Keratinocyte (primary cell): ENCODE results near the gene MACROH2A1. TPM values are rescaled to one million over a fixed set of nuclear protein-coding genes. Genes with fewer than 3 reads are reported as not detected.

Experiments
- DNase-seq: peaks from one replicate; pipeline ENCODE4 v3.0.0-alpha.2; 2011; ENCODE audit warnings: low read depth, missing footprints, low spot score
- FAIRE-seq: peaks from 2 replicates; lab custom pipeline; 2011; peaks lifted over from hg19 to GRCh38; lab: Jason Lieb, UNC
- H2AFZ ChIP-seq: 2 replicates; pipeline ENCODE4 v1.6.0; 2012; ENCODE audit warnings: low read length, control low read depth, inconsistent platforms; ENCODE audit not compliant: control insufficient read depth
- H3K27ac ChIP-seq: 2 replicates; pipeline ENCODE4 v1.5.1; 2011; ENCODE audit warnings: low read length; ENCODE audit not compliant: control insufficient read depth, insufficient read depth
- H3K27me3 ChIP-seq: 3 replicates; pipeline ENCODE4 v1.6.0; 2011; ENCODE audit warnings: low read length; ENCODE audit not compliant: control insufficient read depth, insufficient read depth; ENCODE audit errors: extremely low read depth
- H3K36me3 ChIP-seq, 2 experiments: 2 replicates in 1 of 2; 3 replicates in 1 of 2; pipeline ENCODE4 v1.5.1; 2011; ENCODE audit warnings: low read length in 2 of 2, mild to moderate bottlenecking in 1 of 2; ENCODE audit not compliant: control insufficient read depth in 2 of 2, insufficient read depth in 2 of 2; ENCODE audit errors: extremely low read depth in 1 of 2
- H3K4me1 ChIP-seq: 3 replicates; pipeline ENCODE4 v1.5.1; 2011; ENCODE audit warnings: low read length; ENCODE audit not compliant: control insufficient read depth, insufficient read depth; ENCODE audit errors: extremely low read depth
- H3K4me2 ChIP-seq: 3 replicates; pipeline ENCODE4 v1.6.0; 2011; ENCODE audit warnings: low read depth, low read length; ENCODE audit not compliant: control insufficient read depth, insufficient read depth; ENCODE audit errors: extremely low read depth
- H3K4me3 ChIP-seq, 3 experiments: fragments of 200-600 bp in 1 of 3; sonication (generic) in 1 of 3; 2 replicates in 2 of 3; 3 replicates in 1 of 3; pipeline ENCODE4 v1.5.1; 2011 to 2016; ENCODE audit warnings: low read length in 3 of 3, mild to moderate bottlenecking in 3 of 3, control low read depth in 2 of 3, inconsistent platforms in 1 of 3, low read depth in 1 of 3, mixed read lengths in 1 of 3, mixed run types in 1 of 3, moderate library complexity in 1 of 3; ENCODE audit not compliant: control insufficient read depth in 2 of 3, insufficient read depth in 2 of 3; ENCODE audit errors: extremely low read depth in 1 of 3
- H3K79me2 ChIP-seq: 2 replicates; pipeline ENCODE4 v1.6.0; 2012; ENCODE audit warnings: low read length; ENCODE audit not compliant: control insufficient read depth, insufficient read depth
- H3K9ac ChIP-seq: 3 replicates; pipeline ENCODE4 v1.6.0; 2011; ENCODE audit warnings: low read length; ENCODE audit not compliant: control insufficient read depth, insufficient read depth; ENCODE audit errors: extremely low read depth
- H3K9me1 ChIP-seq: 3 replicates; pipeline ENCODE4 v1.6.0; 2011; ENCODE audit warnings: low read length; ENCODE audit not compliant: control insufficient read depth, insufficient read depth; ENCODE audit errors: extremely low read depth
- H3K9me3 ChIP-seq: 2 replicates; pipeline ENCODE4 v1.5.1; 2012; ENCODE audit warnings: low read depth, low read length; ENCODE audit not compliant: control insufficient read depth
- H4K20me1 ChIP-seq: 3 replicates; pipeline ENCODE4 v1.6.0; 2011; ENCODE audit warnings: low read length; ENCODE audit not compliant: control insufficient read depth, insufficient read depth; ENCODE audit errors: extremely low read depth
- EZH2 ChIP-seq: IDR thresholded peaks from one replicate; pipeline ENCODE4 v1.6.1; 2012; ENCODE audit warnings: inconsistent platforms, mild to moderate bottlenecking, low read length, moderate library complexity
- dilution Hi-C: fragments of 300-500 bp; cut with MboI; formaldehyde crosslinking; loops from one replicate; pipeline ENCODE4 v1.7.0; 2020; ENCODE audit warnings: low sequenced_read_pairs; ENCODE audit not compliant: extremely low pct_ligation_motif_present
- polyA plus RNA-seq, 5 experiments: library from polyadenylated mRNA; depleted of rRNA in 3 of 5; stranded (reverse) in 3 of 5; stranded (forward) in 1 of 5; unstranded in 1 of 5; fragments of >200 nt; gene quantifications; 1 replicate in 1 of 5; 2 replicates in 3 of 5; 3 replicates in 1 of 5; pipeline versions ENCODE4 v1.2.1 to v1.2.3, GENCODE V29; 2011 to 2012; ENCODE audit warnings: missing spikeins in 2 of 5, low read depth in 1 of 5, low replicate concordance in 1 of 5
- TF ChIP-seq, protein P1 (sequence below), 3 experiments: IDR thresholded peaks in 1 of 3; conservative IDR thresholded peaks in 1 of 3; optimal IDR thresholded peaks in 1 of 3; 2 replicates in 2 of 3; 3 replicates in 1 of 3; pipeline versions ENCODE3 to v1.5.1; 2011; ENCODE audit warnings: low read length in 3 of 3, mild to moderate bottlenecking in 3 of 3, moderate library complexity in 2 of 3, control low read depth in 1 of 3, inconsistent platforms in 1 of 3; ENCODE audit not compliant: insufficient read depth in 2 of 3; ENCODE audit errors: extremely low read depth in 1 of 3

The MACROH2A1 gene
- polyA plus RNA-seq, 1 donor (not counting 4 experiments of a cell fraction or from before 2014, with no cell fraction given): 208 TPM

DNA sequence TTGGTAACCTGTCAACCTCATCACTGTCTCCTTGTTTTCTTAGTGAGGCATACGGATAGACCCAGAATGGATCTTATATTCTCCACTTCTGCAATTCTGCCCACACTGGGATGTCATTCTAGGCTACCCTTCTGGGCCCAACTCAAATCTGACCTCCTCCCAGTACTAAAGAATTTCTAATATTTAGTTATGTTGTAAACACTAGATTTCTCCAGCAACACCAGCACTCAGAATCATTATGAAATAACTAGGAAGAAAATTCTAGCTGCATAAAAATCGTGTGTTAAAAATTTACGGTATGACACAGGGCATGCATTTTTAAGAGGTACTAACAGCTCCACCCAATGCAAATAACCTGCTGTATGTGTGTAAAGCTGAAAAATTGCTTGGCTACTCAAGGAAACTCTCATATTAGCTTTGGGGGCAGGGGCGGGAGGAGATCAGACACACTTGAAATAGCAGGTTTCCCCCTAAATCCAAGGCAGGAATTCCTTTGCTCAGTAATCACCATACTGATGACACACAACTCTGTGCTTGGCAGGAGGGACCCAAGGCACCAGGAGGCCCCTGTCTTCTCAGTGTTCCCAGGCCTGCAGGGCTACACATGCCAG is 27.3 kb downstream of the MACROH2A1 start:
- H3K27me3 ChIP-seq: no peaks in the 10 kb centered on the region
- H3K4me2 ChIP-seq: no peak overlapping the region
- H3K9me1 ChIP-seq: peaks cover 2% of the 10 kb centered on the region
- H3K9ac ChIP-seq: no peak overlapping the region
- no peak for TF ChIP-seq EZH2
- TF ChIP-seq, protein P1, sequence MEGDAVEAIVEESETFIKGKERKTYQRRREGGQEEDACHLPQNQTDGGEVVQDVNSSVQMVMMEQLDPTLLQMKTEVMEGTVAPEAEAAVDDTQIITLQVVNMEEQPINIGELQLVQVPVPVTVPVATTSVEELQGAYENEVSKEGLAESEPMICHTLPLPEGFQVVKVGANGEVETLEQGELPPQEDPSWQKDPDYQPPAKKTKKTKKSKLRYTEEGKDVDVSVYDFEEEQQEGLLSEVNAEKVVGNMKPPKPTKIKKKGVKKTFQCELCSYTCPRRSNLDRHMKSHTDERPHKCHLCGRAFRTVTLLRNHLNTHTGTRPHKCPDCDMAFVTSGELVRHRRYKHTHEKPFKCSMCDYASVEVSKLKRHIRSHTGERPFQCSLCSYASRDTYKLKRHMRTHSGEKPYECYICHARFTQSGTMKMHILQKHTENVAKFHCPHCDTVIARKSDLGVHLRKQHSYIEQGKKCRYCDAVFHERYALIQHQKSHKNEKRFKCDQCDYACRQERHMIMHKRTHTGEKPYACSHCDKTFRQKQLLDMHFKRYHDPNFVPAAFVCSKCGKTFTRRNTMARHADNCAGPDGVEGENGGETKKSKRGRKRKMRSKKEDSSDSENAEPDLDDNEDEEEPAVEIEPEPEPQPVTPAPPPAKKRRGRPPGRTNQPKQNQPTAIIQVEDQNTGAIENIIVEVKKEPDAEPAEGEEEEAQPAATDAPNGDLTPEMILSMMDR (optimal IDR thresholded peaks at IDR 0.05 in 1 of 3, IDR thresholded peaks at IDR 0.05 in 1 of 3, conservative IDR thresholded peaks at IDR 0.05 in 1 of 3; ENCODE audit: extremely low read depth in 1 of 3, insufficient read depth in 2 of 3, low read length in 3 of 3): no peak
- peaks cover 85% of the 10 kb centered on the region for H3K79me2 ChIP-seq
- H3K36me3 ChIP-seq: peaks cover 53 to 54% of the 10 kb centered on the region in 2 experiments
- DNase-seq (no peak), FAIRE-seq (no peak)
- no peak overlapping the region for H3K4me3 ChIP-seq
- no peak overlapping the region for H3K27ac ChIP-seq
- no peaks in the 10 kb centered on the region for H3K9me3 ChIP-seq
- H3K4me1 ChIP-seq: peaks cover 16% of the 10 kb centered on the region
- dilution Hi-C loops: no loop called here
- H4K20me1 ChIP-seq: peaks cover 8% of the 10 kb centered on the region
- no peak overlapping the region for H2AFZ ChIP-seq

DNA sequence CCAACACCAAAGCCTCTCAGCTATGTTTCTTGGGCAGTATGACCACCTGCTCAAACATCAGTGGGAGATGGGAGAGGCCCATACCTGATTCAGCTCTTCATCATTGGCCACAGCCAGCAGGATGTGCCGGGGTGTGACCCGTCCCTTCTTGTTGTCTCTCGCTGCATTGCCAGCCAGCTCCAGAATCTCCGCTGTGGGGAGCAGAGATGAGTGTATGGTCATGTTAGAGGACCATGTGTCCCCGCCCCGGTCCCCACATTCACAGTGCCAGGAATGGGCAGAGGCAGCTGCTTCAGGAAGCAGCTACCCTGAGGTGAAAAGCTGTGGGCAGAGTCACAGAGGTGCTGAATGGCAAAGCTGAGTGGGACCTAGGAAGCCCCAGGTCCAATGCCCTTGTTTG is 29.1 kb downstream of the MACROH2A1 start:
- H4K20me1 ChIP-seq: peaks cover 9% of the 10 kb centered on the region
- TF ChIP-seq, protein P1 (optimal IDR thresholded peaks at IDR 0.05 in 1 of 3, IDR thresholded peaks at IDR 0.05 in 1 of 3, conservative IDR thresholded peaks at IDR 0.05 in 1 of 3; ENCODE audit: extremely low read depth in 1 of 3, insufficient read depth in 2 of 3, low read length in 3 of 3): no peak
- TF ChIP-seq EZH2: no peak
- peaks cover 16% of the 10 kb centered on the region for H3K4me1 ChIP-seq
- peaks cover 4% of the 10 kb centered on the region for H3K9me1 ChIP-seq
- no peak overlapping the region for H3K4me2 ChIP-seq
- peaks cover 49 to 54% of the 10 kb centered on the region in 2 experiments for H3K36me3 ChIP-seq
- H3K27ac ChIP-seq: no peak overlapping the region
- DNase-seq: no peak
- H3K79me2 ChIP-seq: peaks cover 77% of the 10 kb centered on the region
- FAIRE-seq: no peak
- no peak overlapping the region for H3K4me3 ChIP-seq
- dilution Hi-C loops: no loop called here
- H3K27me3 ChIP-seq: no peaks in the 10 kb centered on the region
- H3K9ac ChIP-seq: no peak overlapping the region
- no peaks in the 10 kb centered on the region for H3K9me3 ChIP-seq
- no peak overlapping the region for H2AFZ ChIP-seq
